KMS-11 (cell line): Measurements from ENCODE around the gene TOGARAM2.

Experiments
- H2AFZ ChIP-seq: fragments of 200-600 bp; sonication (generic); 2 replicates; pipeline ENCODE4 v1.6.1; 2016; ENCODE audit warnings: antibody characterized with exemption, mixed run types, low read depth
- H3K27ac ChIP-seq: fragments of 200-600 bp; sonication (generic); 2 replicates; pipeline ENCODE4 v1.6.1; 2016; ENCODE audit warnings: mild to moderate bottlenecking, mixed run types
- H3K27me3 ChIP-seq: fragments of 200-600 bp; sonication (generic); 2 replicates; pipeline ENCODE4 v1.6.1; 2017; ENCODE audit warnings: mild to moderate bottlenecking, low read depth, mixed run types, moderate library complexity; ENCODE audit not compliant: insufficient read depth
- H3K36me3 ChIP-seq: fragments of 200-600 bp; sonication (generic); 2 replicates; pipeline ENCODE4 v1.6.1; 2017; ENCODE audit warnings: mild to moderate bottlenecking, mixed run types; ENCODE audit not compliant: insufficient read depth
- H3K4me1 ChIP-seq: fragments of 200-600 bp; sonication (generic); 2 replicates; pipeline ENCODE4 v1.6.1; 2016; ENCODE audit warnings: mild to moderate bottlenecking, low read depth, mixed run types; ENCODE audit not compliant: poor library complexity, severe bottlenecking
- H3K4me2 ChIP-seq: fragments of 200-600 bp; sonication (generic); 2 replicates; pipeline ENCODE4 v1.7.0; 2016; ENCODE audit warnings: mild to moderate bottlenecking, mixed run types
- H3K4me3 ChIP-seq: fragments of 200-600 bp; sonication (generic); IDR thresholded peaks from 2 replicates; pipeline ENCODE4 v1.6.1; 2017; ENCODE audit warnings: low read depth, low read length, mixed read lengths; ENCODE audit not compliant: insufficient read depth
- H3K79me2 ChIP-seq: fragments of 200-600 bp; sonication (generic); 2 replicates; pipeline ENCODE4 v1.6.1; 2016; ENCODE audit warnings: low read depth, mixed run types; ENCODE audit not compliant: insufficient read depth
- H3K9ac ChIP-seq: fragments of 200-600 bp; sonication (generic); 2 replicates; pipeline ENCODE4 v1.6.1; 2016; ENCODE audit warnings: mild to moderate bottlenecking, mixed run types
- H4K20me1 ChIP-seq: fragments of 200-600 bp; sonication (generic); 2 replicates; pipeline ENCODE4 v1.6.1; 2016; ENCODE audit warnings: mild to moderate bottlenecking, mixed run types; ENCODE audit not compliant: insufficient read depth
- CTCF ChIP-seq: fragments of 200-600 bp; sonication (generic); conservative IDR thresholded peaks from 2 replicates; pipeline ENCODE4 v1.6.1; 2017; ENCODE audit warnings: low read depth, mild to moderate bottlenecking, antibody characterized with exemption, low read length, moderate library complexity, mixed read lengths

TOGARAM2 gene

GRCh38 chr2:28956890-28957289, 24.2 kb upstream of the TOGARAM2 start:
- no peak overlapping the region for H3K4me3 ChIP-seq
- H4K20me1 ChIP-seq: no peaks in the 10 kb centered on the region
- H2AFZ ChIP-seq: no peak overlapping the region
- H3K27me3 ChIP-seq: no peaks in the 10 kb centered on the region; the same call in 1 of the 2 replicates
- H3K79me2 ChIP-seq: no peaks in the 10 kb centered on the region
- no peak overlapping the region for H3K9ac ChIP-seq
- H3K4me1 ChIP-seq: no peaks in the 10 kb centered on the region
- H3K36me3 ChIP-seq: no peaks in the 10 kb centered on the region
- TF ChIP-seq CTCF: peak; percentile 42
- H3K4me2 ChIP-seq: no peak overlapping the region
- no peak overlapping the region for H3K27ac ChIP-seq

DNA sequence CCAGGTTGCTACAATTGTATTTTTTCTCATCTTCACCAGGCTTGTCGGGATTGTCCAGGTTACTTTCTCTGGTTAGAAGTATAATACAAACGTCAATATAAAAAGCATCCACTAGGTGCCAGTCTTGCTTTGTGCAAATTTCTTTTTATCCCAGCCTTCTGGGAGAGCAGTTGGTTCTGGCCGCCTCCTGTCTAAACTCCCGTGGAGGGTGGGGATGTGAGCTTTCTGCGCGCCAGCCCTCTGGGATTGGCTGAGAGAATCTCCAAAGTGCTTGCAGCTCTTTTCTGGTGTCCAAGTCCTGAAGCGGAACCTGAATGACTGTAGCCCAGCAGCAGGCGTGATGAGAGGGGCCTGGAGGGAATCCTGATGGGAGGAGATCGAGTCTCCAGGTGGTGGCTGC, 22.4 kb upstream of the TOGARAM2 start:
- H3K9ac ChIP-seq: no peak overlapping the region
- no peaks in the 10 kb centered on the region for H3K36me3 ChIP-seq
- H4K20me1 ChIP-seq: no peaks in the 10 kb centered on the region
- no peaks in the 10 kb centered on the region for H3K79me2 ChIP-seq
- no peak overlapping the region for H3K4me3 ChIP-seq
- no peaks in the 10 kb centered on the region; the same call in 1 of the 2 replicates for H3K27me3 ChIP-seq
- H3K4me2 ChIP-seq: no peak overlapping the region
- no peaks in the 10 kb centered on the region for H3K4me1 ChIP-seq
- no peak overlapping the region for H3K27ac ChIP-seq
- peak; percentile 93 for TF ChIP-seq CTCF
- H2AFZ ChIP-seq: peak overlapping the region; percentile 43; the same call in 1 of the 2 replicates

- no peaks in the 10 kb centered on the region for H3K36me3 ChIP-seq
- no peak overlapping the region for H3K9ac ChIP-seq
- H2AFZ ChIP-seq: no peak overlapping the region
- no peaks in the 10 kb centered on the region for H3K79me2 ChIP-seq
- H3K27ac ChIP-seq: no peak overlapping the region
- H3K27me3 ChIP-seq: no peaks in the 10 kb centered on the region; the same call in 1 of the 2 replicates
- no peaks in the 10 kb centered on the region for H3K4me1 ChIP-seq
- no peaks in the 10 kb centered on the region for H4K20me1 ChIP-seq
- no peak overlapping the region for H3K4me3 ChIP-seq
- no peak overlapping the region for H3K4me2 ChIP-seq
- TF ChIP-seq CTCF: no peak
Observed at GRCh38 chr2:28960401-28960800, 20.7 kb upstream of the TOGARAM2 start.

- Histone ChIP-seq H3K27me3 (no peaks in the 10 kb centered on the region; the same call in 1 of the 2 replicates), H3K4me2 (no peak overlapping the region), H4K20me1 (no peaks in the 10 kb centered on the region), H3K27ac (no peak overlapping the region), H3K79me2 (no peaks in the 10 kb centered on the region), H3K9ac (no peak overlapping the region), H2AFZ (no peak overlapping the region), H3K4me1 (no peaks in the 10 kb centered on the region), H3K4me3 (no peak overlapping the region), H3K36me3 (no peaks in the 10 kb centered on the region)
- TF ChIP-seq CTCF: no peak
Observed at GRCh38 chr2:28962505-28962904, 18.6 kb upstream of the TOGARAM2 start.
